Neural progenitor cell (in vitro differentiated cells): ENCODE results near the gene KCNT1.

Experiments used
- EZH2 ChIP-seq: fragments of 200-600 bp; sonication (generic); IDR thresholded peaks from 2 replicates; pipeline ENCODE4 v1.6.1; 2017; ENCODE audit warnings: antibody characterized with exemption, mild to moderate bottlenecking, moderate library complexity
- EZH2phosphoT487 ChIP-seq: fragments of 200-600 bp; sonication (generic); IDR thresholded peaks from 2 replicates; pipeline ENCODE4 v1.6.1; 2017; ENCODE audit warnings: antibody characterized with exemption
- TF ChIP-seq, protein P1 (sequence below): fragments of 200-600 bp; sonication (generic); IDR thresholded peaks from 2 replicates; pipeline ENCODE4 v1.5.1; 2017; ENCODE audit warnings: antibody characterized with exemption, mild to moderate bottlenecking

DNA sequence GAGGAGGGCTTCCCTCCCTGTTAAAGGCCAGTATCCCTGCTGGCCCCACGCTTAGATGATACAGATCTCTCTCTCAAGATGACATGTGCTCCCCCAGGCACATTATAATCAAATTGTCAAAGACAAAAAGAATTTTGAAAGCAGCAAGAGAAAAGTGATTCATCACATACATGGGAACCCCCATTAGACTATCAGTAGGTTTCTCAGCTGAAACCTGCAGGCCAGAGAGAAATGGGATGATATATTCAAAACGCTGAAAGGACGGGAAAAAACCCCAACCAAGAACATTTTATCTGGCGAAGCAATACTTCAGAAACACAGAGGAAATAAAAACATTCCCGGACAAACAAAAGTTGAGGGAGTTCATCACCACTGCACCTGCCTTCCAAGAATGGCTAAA, 126.7 kb downstream of the KCNT1 start:
- TF ChIP-seq, protein P1, sequence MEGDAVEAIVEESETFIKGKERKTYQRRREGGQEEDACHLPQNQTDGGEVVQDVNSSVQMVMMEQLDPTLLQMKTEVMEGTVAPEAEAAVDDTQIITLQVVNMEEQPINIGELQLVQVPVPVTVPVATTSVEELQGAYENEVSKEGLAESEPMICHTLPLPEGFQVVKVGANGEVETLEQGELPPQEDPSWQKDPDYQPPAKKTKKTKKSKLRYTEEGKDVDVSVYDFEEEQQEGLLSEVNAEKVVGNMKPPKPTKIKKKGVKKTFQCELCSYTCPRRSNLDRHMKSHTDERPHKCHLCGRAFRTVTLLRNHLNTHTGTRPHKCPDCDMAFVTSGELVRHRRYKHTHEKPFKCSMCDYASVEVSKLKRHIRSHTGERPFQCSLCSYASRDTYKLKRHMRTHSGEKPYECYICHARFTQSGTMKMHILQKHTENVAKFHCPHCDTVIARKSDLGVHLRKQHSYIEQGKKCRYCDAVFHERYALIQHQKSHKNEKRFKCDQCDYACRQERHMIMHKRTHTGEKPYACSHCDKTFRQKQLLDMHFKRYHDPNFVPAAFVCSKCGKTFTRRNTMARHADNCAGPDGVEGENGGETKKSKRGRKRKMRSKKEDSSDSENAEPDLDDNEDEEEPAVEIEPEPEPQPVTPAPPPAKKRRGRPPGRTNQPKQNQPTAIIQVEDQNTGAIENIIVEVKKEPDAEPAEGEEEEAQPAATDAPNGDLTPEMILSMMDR: no peak
- TF ChIP-seq EZH2 (no peak), EZH2phosphoT487 (no peak)
